ENCODE measurements around the gene GPRIN3.

Gene GPRIN3

GRCh38 chr4:89334311-89334710 lies 26.7 kb upstream of the GPRIN3 start:
- in situ Hi-C loops (cut with HindIII; ENCODE audit: low pct_ligation_motif_present, low sequenced_read_pairs) = no loop called here
- H3K27ac ChIP-seq = no peak overlapping the region
- no peaks in the 10 kb centered on the region for H3K27me3 ChIP-seq (replicated peaks)
- H3K4me3 ChIP-seq (ENCODE audit: low read depth, low read length) = no peak overlapping the region
- no peak for TF ChIP-seq CTCF (IDR thresholded peaks at IDR 0.05; ENCODE audit: low read depth, low read length, missing control alignments)
- no peak for DNase-seq
- H3K36me3 ChIP-seq (replicated peaks) = no peaks in the 10 kb centered on the region

- no peak for DNase-seq
- TF ChIP-seq CTCF (IDR thresholded peaks at IDR 0.05; ENCODE audit: low read depth, low read length, missing control alignments) = no peak
- Histone ChIP-seq H3K27ac (no peak overlapping the region), H3K4me3 (ENCODE audit: low read depth, low read length) (no peak overlapping the region), H3K27me3 (replicated peaks) (no peaks in the 10 kb centered on the region), H3K36me3 (replicated peaks) (no peaks in the 10 kb centered on the region)
- in situ Hi-C loops (cut with HindIII; ENCODE audit: low pct_ligation_motif_present, low sequenced_read_pairs) = no loop called here
These were observed 24.3 kb upstream of the GPRIN3 start for GRCh38 chr4:89331686-89332544.

- no peak for TF ChIP-seq CTCF (IDR thresholded peaks at IDR 0.05; ENCODE audit: low read depth, low read length, missing control alignments)
These were observed 23.6 kb upstream of the GPRIN3 start for GRCh38 chr4:89331197-89331596.

GRCh38 chr4:89329280-89329679 lies 21.7 kb upstream of the GPRIN3 start:
- Histone ChIP-seq H3K4me3 (ENCODE audit: low read depth, low read length) (no peak overlapping the region), H3K36me3 (replicated peaks) (no peaks in the 10 kb centered on the region), H3K27ac (no peak overlapping the region), H3K27me3 (replicated peaks) (no peaks in the 10 kb centered on the region)
- TF ChIP-seq CTCF (IDR thresholded peaks at IDR 0.05; ENCODE audit: low read depth, low read length, missing control alignments) = no peak
- DNase-seq = no peak
- in situ Hi-C loops (cut with HindIII; ENCODE audit: low pct_ligation_motif_present, low sequenced_read_pairs) = no loop called here

More at GRCh38 chr4:89331197-89331596, 23.6 kb upstream of the GPRIN3 start:
- Histone ChIP-seq H3K4me3 (ENCODE audit: low read depth, low read length) (no peak overlapping the region), H3K27me3 (replicated peaks) (no peaks in the 10 kb centered on the region), H3K36me3 (replicated peaks) (no peaks in the 10 kb centered on the region), H3K27ac (no peak overlapping the region)
- in situ Hi-C loops (cut with HindIII; ENCODE audit: low pct_ligation_motif_present, low sequenced_read_pairs) = no loop called here
- no peak for DNase-seq

- Histone ChIP-seq H3K27ac (no peak overlapping the region), H3K4me3 (ENCODE audit: low read depth, low read length) (no peak overlapping the region), H3K36me3 (replicated peaks) (no peaks in the 10 kb centered on the region), H3K27me3 (replicated peaks) (no peaks in the 10 kb centered on the region)
- DNase-seq = peak; percentile 59
- in situ Hi-C loops (cut with HindIII; ENCODE audit: low pct_ligation_motif_present, low sequenced_read_pairs) = no loop called here
- TF ChIP-seq CTCF (IDR thresholded peaks at IDR 0.05; ENCODE audit: low read depth, low read length, missing control alignments) = no peak
These were observed 17.1 kb upstream of the GPRIN3 start for GRCh38 chr4:89324671-89325070.

- DNase-seq = no peak
- no peak for TF ChIP-seq CTCF (IDR thresholded peaks at IDR 0.05; ENCODE audit: low read depth, low read length, missing control alignments)
These were observed 15.1 kb upstream of the GPRIN3 start for GRCh38 chr4:89322671-89323070.

More at GRCh38 chr4:89322671-89323070, 15.1 kb upstream of the GPRIN3 start:
- Histone ChIP-seq H3K4me3 (ENCODE audit: low read depth, low read length) (no peak overlapping the region), H3K27ac (no peak overlapping the region), H3K27me3 (replicated peaks) (no peaks in the 10 kb centered on the region), H3K36me3 (replicated peaks) (no peaks in the 10 kb centered on the region)
- in situ Hi-C loops (cut with HindIII; ENCODE audit: low pct_ligation_motif_present, low sequenced_read_pairs) = no loop called here

Data from brain microvascular endothelial cell (primary cell).